Muscle of back (tissue), 11 donors: ENCODE measurements around the gene OTOS. TPM values are rescaled to one million over a fixed set of nuclear protein-coding genes. Genes with fewer than 3 reads are reported as not detected.

ENCODE experiments used
- DNase-seq, 3 donors: peaks; one replicate each; pipeline versions ENCODE4 v3.0.0 to v3.0.0-alpha.2; 2013
- polyA plus RNA-seq, 10 donors: library from polyadenylated mRNA; unstranded; fragments of 120-200 nt; gene quantifications; one replicate each; pipeline ENCODE4 v1.2.1, GENCODE V29; 2013; ENCODE audit not compliant: insufficient read length in 10 of 10

OTOS gene
- polyA plus RNA-seq, 10 donors, result not detected

DNA sequence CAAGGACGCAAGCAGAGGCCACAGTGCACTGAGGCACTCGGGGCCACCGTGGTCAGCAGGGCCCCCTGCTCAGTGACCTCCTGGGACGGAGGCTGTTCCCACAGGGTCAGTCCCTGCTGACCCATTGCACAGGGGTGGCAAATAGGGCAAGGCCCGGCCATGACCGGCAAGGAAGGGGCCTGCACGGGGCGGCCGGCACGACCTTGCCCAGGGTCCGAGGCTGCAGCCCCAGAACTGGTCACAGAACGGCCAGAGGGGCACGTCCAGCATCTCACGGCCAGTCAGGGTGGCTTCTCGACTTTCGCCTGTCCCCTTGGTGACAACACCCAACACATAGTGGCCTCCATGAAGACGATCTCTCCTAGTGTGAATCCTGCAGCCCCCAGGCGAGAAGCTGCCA, 27.6 kb upstream of the OTOS start:
- DNase-seq, result no peak

DNA sequence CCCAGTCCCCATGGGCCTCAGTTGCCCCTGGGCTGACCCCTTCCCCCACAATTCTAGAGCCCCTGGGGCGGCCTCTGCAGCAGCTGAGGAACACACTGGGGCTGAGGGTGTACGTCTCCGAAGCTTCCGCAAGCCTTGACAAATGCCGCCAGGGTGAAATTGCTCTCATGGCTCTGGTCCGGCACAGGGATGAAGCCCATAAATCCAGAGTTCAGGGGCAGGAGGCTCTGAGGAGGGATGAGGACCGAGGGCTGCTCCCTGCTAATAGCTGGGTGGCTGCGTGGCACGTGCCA, 27.1 kb upstream of the OTOS start:
- no peak for DNase-seq

DNA sequence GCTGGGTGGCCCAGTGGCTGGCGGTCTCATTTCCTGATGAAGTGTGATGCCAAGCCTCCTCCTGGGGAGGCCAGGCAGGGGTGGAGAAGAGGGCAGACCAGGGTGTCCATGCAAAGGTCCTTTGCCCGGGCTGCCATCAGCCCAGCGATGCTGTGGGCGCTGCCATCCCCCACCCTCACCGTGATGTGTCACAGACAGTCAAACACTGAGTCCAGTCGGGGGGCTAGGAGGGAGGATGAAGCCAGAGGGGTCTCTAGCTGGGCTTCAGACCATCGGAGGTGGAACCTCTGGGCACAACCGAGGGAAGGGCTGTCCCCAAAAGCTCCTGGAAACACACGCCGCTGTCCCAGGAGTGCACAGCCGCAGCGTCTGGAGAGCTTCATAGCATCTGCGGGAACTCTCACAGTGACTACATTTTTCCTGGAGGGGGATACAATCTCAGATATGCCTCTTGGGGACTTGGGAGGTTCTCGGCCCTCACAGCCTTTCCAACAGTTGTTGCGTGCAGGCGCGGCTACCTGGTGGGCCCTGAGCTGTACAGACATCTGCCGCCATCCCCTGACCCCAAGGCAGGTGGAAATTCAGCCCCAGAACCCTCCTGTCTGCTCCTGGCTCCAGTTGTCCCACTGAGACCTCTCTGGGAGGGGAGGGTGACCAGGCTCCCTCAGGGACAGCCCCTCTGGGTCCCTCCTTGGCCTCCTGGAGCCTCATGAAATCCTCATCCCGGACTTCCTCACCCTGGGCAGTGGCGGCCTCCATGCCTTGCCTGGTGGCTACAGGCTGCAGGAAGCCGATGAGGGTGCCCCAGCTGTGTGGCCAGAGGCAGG, 26.5 kb upstream of the OTOS start:
- no peak for DNase-seq

DNA sequence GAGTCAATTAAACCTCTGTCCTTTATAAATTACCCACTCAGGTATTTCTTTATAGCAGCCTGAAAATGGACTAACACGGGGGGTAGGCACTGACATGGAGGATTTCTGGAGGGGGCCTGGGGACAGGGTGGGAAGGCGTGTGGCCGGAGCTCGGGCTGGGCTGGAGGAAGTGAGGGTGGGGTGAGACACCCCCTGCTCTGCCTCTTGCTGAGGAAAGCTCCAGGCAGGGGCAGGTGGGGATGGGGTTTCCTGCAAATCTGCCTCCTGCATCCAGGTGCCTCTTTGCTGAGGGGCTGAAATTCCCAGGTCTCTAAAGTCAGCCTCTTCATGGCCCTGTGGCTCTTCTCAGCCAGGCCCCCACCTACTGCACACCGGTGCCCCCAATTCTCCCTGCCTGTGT, 25.7 kb upstream of the OTOS start:
- no peak for DNase-seq

DNA sequence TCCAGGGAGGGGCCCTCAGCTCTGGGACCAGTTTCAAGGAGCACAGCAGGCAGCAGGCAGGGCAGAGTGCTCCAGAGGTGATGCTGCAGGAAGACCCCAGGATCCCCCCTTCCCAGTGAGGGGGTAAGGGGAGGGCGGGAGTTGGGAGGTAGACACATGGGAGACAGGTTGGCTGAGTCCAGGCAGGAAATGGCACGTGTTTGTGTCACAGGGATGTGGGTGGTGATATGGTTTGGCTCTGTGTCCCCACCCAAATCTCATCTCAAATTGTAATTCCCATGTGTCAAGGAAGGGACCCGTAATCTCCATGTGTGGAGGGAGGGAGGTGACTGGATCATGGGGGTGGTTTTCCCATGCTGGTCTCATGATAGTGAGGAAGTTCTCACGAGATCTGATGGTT, 25.2 kb upstream of the OTOS start:
- no peak for DNase-seq

DNA sequence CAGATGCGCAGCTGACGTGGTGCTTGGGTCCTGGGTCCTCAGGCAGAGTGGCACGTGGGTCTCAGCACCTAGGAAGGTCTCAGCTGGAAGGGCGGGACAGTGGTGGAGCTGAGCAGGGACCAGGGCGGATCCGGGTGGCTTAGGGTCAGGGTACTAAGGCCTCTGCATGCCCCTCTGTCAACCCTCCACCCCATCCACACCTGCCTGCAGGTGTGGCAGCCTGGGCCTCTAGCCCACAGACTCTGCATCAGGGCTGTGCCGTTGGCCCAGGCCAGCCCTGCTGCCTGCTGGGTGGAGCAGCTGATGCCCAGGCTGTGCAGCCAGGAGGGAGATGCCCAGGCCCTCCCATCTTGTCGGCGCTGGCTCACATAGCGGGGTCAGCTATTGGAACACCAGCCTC, 24.6 kb upstream of the OTOS start:
- DNase-seq, result no peak

DNA sequence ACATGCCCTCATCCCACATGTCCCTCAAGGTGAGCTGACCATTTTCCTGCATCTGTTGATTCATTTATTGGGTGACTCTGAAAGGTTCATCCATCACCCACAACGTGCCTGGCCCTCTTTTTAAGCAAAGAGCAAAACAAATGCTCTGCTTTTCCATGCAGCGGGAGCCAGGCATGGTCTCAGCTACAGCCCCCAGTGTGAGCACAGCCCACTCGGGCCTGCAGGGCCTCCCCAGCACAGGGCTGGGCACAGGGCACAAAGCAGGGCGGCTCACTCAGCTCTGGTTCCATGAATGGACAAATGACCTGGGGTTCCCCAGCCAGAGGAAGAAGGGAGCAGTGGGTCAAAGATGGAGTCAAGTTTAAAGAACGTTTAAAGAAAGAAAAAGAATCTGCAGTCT, 24.1 kb upstream of the OTOS start:
- DNase-seq, result no peak

DNA sequence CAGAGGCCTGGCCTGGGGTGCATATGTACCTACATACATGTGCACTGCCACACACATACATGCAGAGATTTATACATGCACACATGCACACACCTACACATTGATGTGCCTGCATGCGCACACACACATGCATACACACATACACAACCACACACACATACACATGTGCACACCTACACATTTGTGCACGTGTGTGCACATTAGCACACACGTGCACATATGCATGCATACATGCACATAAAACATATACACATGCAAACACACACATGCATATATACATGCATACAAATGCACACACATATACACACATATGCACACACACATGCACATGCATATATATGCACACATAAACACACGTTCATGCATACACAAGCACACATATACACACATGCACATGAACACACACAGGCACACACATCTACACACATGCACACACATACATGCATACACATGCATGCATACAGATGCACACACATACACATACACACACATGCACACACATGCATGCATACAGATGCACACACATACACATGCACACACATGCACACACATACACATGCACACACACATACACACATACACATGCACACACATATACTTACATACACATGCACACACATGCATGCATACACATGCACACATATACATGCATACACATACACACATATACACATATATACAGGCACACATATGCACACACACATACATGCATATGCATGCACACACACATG, 23.6 kb upstream of the OTOS start:
- DNase-seq, result no peak

DNA sequence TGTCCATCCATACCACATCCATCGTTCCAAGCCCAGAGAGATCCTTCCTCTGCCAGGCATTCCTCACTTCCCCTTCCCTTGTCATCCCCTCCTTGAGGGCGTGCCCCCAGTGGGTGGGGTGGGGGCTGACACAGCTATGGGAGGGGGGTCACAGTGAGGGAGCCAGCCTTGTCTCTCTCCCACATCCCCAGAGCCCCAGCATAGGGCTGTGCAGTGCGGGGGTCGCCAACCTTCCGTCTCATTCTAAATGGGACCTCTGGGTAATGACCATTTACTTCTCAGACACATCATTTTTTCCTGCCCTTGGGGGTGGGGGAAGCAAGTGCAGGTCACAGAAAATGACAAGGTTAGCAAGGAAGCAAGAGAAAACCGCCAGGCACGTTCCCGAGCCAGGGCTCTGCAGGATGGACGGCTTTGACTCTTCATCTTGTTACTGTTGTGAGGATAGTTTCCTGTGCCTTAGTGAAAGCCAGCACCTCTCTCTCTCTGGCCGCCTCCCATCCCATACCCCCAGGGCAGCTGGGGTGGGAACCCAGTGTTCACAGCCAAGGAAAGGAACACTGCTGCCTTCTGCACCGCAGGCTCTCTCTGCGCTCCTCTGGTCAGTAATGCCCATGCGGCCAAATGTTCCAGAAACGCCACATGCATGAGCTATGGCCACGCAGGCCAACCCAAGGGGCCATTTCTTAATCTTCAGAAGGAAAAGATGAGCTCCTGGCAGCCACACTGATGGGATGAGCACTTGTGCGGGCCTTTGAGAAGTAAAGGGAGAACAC, 22.7 kb upstream of the OTOS start:
- no peak for DNase-seq

DNA sequence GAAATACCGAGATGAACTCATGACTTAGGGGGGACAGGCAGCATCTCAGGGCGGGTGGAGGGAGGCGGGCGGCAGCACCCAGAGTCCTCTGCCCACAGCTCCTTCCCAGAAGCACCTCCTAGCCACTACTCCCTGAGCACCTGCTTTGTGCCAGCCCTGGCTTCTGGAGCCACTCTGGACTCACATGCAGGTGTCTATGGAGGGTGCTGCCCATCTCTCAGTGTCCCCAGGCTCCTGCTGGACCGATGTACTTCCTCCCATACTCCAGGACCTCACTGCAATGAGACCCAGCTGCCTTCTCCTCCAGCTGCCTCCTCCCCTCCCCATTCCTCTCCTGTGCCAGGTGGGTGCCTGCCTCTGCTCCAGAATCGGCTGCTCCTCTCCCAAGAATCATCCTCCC, 22.1 kb upstream of the OTOS start:
- DNase-seq, result no peak

DNA sequence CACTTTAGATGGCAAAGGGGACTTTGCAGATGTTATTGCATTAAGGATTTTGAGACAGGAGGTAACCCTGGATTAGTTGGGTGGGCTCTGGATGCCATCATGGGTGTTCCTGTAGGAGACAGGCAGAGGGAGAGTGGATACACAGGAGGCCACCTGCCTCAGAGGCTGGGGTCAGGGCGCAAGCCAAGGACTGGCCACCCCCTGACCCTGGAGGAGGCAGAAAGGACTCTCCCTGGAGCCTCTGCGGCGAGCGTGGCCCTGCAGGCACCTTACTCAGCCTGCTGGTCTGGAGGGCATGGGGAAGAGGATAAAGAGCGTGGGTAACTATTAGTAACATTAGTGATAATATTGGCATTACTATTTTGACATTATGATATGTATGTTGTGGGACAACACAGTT, 21.6 kb upstream of the OTOS start:
- DNase-seq, result no peak

DNA sequence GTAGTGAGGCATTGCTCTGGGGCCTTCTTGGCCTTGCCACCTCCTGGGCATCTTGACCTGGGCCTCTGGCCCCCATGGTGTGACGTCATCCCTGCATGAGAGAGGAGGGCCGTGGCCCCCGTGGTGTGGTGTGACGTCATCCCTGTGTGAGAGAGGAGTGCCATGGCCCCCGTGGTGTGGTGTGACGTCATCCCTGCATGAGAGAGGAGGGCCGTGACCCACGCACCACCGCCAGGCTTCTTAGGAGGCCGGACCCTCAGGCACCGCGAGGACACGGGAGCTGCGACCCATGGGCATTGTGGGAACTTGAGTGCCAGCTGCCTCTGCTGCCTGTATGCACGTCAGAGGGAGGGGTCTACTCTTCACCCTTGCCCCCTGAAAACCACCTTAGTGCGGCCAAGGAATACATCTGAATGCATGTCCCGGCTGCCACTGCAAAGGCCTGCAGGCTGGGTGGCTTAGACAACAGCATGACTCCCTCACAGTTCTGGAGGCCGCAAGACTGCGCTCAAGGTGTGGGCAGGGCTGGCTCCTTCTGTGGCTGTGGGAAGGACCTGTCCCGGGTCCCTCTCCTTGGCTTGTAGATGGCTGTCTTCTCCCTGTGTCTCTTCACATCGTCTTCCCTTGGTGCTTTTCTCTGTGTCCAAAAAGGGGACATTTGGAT, 20.8 kb upstream of the OTOS start:
- no peak for DNase-seq

DNA sequence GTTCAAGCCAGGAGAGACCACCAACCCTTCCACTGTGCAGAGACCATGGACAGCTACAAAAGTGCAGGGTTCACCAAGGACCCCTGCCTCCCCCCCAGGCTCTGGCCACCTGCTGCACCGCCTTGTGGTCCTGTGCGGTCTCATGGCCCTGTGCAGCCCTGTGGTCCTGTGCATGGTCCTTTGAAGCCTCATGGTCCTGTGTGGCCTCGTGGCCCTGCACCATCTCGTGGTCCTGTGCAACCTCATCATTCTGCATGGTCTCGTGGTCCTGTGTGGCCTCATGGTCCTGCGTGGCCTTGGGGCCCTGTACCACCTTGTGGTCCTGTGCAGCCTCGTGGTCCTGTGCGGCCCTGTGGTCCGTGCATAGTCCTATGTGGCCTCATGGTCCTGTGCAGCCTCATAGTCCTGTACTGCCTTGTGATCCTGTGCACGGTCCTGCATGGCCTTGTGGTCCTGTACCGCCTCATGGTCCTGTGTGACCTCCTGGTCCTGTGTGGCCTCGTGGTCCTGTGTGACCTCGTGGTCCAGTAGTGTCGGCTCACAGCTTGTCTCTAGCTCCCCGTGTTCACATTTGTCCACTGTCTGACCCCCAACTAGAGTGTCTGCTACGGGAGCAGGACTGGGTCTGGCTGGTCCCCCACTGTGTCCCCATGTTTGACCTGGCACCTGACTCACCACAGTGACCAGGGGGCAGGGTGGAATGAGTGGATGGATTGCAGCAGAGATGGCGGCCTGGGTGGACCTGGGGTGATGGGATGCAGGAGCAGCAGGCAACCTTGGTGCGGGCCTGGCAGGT, 20.0 kb upstream of the OTOS start:
- no peak for DNase-seq

DNA sequence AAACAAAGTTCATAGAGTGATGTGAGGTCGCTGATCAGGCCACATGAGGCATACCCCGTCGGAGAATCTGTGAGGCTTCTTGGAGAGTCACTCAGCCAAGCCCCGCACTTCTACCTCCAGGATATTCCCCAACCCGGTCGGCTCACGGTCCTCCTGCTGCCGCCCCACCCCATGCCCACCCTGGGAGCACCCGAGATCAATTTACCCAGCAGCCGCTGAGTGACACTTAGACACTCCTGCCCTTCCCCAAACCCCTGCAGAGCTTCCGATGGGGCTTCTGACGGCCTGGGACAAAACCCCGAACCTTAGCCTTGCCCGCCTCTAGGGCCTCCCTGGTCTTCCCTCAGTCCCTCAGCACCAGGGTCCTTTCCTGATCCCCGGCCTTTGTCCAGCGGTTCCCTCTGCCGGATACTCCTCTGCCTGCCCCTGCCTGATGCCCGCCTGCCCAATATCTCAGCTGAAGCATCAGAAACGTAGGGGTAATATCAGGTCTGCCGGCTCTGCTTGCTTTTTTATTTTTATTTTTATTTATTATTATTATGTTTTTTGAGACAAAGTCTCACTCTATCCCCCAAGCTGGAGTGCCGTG, 18.9 kb upstream of the OTOS start:
- no peak for DNase-seq

DNA sequence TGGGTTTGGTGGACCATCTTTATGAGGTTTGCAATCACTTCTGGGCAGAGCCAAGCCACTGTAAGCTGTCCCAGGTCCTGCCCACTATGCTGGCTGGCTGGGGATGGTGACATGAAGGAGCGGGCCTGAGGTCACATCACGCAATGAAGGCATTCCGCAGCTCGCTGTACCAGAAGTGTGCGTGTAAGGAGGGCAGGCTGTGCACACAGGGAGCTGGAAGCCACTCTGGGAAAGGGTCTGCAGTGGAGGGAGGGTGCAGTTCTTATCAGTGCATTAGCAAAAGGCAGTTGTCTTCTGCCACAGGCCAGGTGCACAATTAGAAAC, 16.7 kb upstream of the OTOS start:
- no peak for DNase-seq

DNA sequence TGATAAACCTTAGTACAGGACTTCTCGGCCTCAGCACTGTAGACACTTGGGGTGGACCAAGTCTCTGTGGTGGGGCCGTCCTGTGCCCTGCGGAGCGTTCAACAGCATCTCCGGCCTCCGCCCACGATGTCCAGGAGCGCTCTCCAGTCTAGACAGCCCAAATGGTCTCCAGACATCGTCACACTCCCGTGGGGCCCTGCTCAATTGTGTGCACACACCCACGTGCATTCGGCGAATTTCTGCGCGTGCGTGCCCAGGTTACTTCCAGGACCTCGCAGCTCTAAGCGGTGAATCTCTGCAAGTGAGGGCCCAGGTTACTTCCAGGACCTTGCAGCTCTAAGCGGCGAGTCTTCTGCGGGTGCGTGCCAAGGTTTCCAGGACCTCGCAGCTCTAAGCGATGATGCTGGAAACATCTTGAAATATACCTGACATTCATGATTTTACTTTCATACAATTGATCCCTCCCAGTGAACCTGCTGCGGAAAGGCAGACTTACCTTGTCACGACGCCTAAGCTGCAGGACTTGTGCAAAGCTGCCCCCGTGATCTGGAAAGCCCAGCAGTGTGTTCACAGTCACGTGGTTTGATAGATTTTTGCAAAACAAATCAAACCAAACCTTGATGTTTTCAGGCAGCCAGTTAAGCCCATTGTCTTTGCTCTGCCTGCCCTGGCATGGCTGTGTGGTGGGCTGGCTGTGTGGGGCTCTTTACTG, 16.1 kb upstream of the OTOS start:
- DNase-seq, result no peak

DNA sequence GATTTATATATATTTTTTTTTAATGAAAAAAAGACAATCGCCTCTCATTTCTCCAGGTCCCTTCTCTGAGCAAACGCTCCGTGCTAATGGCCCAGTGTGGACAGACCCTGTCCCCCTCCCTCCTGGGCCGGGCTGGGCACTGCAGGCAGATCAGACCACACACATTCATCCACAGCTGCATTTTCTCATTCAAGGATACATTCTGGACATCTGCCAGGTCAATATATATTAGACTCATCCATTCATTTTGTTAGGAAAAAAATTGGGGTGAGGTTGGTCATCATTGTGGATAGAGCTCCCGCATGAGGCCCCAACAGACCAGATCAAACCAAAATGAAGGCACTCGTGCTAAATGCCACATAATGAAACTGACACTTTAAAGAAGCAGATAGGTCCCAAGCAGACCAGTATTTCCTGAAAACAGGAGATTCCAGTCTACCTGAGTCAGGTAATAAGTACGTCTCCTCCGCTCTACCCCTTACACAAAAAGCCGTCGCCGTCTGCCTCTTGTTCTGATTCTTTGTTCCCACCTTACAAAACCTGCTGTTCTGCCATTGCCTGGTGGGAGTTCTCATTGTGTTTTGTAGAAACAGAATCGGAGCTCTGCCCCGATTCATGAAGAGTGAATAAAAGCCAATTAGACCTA, 15.4 kb upstream of the OTOS start:
- no peak for DNase-seq

DNA sequence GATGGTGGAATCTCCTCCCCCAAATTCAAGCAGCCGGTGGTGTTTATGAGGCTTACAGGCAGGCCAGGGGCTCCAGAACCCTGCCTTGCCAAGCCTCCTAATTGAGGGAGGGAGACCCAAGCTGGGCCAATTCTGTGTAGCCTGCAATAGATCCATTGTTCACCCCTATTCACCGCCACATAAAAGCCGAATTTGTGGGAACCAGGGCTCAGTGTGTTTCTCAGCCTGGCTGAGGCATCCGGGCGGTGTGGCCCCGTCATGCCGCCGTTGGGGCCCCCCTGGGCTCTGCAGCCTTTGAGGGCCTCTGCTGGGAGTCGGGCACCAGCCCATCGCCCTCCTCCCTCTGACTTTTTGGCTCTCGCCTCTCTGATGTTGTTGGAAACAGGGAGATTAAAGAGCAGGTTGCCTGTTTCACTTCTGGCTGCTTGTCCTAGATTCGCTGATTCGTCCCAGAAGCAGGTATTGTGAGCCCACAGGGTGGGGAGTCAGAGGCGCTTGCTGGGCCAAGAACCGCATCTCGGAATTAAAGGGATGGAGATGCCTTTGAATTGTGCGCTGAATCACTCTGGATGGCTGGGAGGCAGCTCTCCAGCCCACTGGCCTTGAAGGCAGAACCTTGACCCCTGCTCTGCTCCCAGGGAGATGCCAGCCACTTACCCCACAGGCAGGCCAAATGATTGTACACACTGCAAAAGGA, 14.7 kb upstream of the OTOS start:
- no peak for DNase-seq

DNA sequence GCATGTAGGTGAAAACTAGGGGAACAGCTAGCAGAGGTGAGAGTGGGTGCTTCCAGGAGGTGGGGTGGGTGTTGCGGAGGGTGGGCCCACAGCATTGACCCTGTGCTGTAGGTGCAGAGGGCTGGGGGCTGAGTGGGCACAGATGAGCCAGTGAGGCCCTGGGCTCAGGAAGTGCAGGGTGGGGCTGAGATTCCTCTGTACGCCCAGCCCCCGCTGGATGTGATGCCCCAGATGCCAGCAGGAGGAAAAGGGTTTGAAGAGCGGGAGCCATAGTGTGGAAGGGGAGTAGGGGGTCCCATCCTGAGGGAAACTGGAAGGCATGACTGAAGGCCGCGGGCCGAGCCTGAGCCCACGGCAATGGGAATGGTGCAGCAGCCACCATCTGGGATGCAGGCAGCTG, 14.1 kb upstream of the OTOS start:
- no peak for DNase-seq

DNA sequence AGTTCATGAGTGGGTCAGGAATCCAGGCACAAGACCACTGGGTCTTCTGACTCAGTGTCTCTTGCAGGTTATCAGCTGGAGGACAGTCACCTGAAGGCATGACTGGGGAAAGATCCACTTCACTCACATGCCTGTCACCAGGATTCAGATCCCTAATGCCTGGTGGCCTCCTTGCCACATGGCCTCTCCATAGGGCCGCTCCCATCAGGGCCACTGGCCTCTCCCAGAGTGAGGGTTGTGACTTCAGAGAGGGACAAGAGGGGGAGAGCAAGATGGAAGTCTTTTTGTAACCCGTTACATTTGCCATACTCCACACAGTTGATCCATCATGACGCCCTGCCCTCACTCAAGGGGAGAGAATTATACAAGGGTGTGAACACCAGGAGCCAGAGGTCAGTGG, 13.0 kb upstream of the OTOS start:
- DNase-seq, result no peak
